Measurements from ENCODE around the gene THOC1.

- TF ChIP-seq, protein P1, sequence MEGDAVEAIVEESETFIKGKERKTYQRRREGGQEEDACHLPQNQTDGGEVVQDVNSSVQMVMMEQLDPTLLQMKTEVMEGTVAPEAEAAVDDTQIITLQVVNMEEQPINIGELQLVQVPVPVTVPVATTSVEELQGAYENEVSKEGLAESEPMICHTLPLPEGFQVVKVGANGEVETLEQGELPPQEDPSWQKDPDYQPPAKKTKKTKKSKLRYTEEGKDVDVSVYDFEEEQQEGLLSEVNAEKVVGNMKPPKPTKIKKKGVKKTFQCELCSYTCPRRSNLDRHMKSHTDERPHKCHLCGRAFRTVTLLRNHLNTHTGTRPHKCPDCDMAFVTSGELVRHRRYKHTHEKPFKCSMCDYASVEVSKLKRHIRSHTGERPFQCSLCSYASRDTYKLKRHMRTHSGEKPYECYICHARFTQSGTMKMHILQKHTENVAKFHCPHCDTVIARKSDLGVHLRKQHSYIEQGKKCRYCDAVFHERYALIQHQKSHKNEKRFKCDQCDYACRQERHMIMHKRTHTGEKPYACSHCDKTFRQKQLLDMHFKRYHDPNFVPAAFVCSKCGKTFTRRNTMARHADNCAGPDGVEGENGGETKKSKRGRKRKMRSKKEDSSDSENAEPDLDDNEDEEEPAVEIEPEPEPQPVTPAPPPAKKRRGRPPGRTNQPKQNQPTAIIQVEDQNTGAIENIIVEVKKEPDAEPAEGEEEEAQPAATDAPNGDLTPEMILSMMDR (IDR thresholded peaks at IDR 0.05; ENCODE audit: low read depth, low read length), result no peak
- TF ChIP-seq POLR2A (IDR thresholded peaks at IDR 0.05; ENCODE audit: extremely low read depth, insufficient read length), result no peak
- TF ChIP-seq, protein P2, sequence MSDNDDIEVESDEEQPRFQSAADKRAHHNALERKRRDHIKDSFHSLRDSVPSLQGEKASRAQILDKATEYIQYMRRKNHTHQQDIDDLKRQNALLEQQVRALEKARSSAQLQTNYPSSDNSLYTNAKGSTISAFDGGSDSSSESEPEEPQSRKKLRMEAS (IDR thresholded peaks at IDR 0.05; ENCODE audit: low read depth, low read length), result no peak
Measured at GRCh38 chr18:297936-298335, 30.1 kb upstream of the THOC1 start.

Measured in NB4 (cell line).